ENCODE results near the gene PCYOX1L.

The PCYOX1L gene

GRCh38 chr5:149386166-149386565 is 28.3 kb downstream of the PCYOX1L start:
- H3K27ac ChIP-seq (ENCODE audit: low read depth, low read length, poor library complexity, severe bottlenecking) = no peak overlapping the region
- TF ChIP-seq CTCF (IDR thresholded peaks at IDR 0.05; ENCODE audit: low read length) (no peak), EZH2 (IDR thresholded peaks at IDR 0.05; ENCODE audit: borderline replicate concordance, low read length) (no peak)
- H3K9ac ChIP-seq (ENCODE audit: low read length) = no peak overlapping the region
- peaks cover 6% of the 10 kb centered on the region; the same call in 1 of the 2 replicates for H3K27me3 ChIP-seq (ENCODE audit: insufficient read depth, low read length)
- H3K9me2 ChIP-seq (ENCODE audit: low read depth, low read length) = no peaks in the 10 kb centered on the region
- no peaks in the 10 kb centered on the region for H4K20me1 ChIP-seq (ENCODE audit: insufficient read depth, low read length)
- no peaks in the 10 kb centered on the region for H3K9me3 ChIP-seq (ENCODE audit: low read length)
- H3K79me2 ChIP-seq (ENCODE audit: insufficient read depth, low read length) = no peaks in the 10 kb centered on the region
- no peak overlapping the region for H3K4me3 ChIP-seq (ENCODE audit: low read depth, low read length, poor library complexity, severe bottlenecking)
- H3F3A ChIP-seq (ENCODE audit: insufficient read depth, low read length) = no peaks in the 10 kb centered on the region
- H3K4me2 ChIP-seq (ENCODE audit: low read length) = no peak overlapping the region
- no peak overlapping the region for H2AFZ ChIP-seq (ENCODE audit: low read length)
- peaks cover 3% of the 10 kb centered on the region for H3K4me1 ChIP-seq (ENCODE audit: insufficient read depth, low read length, severe bottlenecking)
- H3K36me3 ChIP-seq (ENCODE audit: insufficient read depth, low read length) = no peaks in the 10 kb centered on the region

- no peak overlapping the region for H3K27ac ChIP-seq (ENCODE audit: low read depth, low read length, poor library complexity, severe bottlenecking)
- H2AFZ ChIP-seq (ENCODE audit: low read length) = no peak overlapping the region
- no peaks in the 10 kb centered on the region for H3K36me3 ChIP-seq (ENCODE audit: insufficient read depth, low read length)
- H4K20me1 ChIP-seq (ENCODE audit: insufficient read depth, low read length) = no peaks in the 10 kb centered on the region
- H3F3A ChIP-seq (ENCODE audit: insufficient read depth, low read length) = no peaks in the 10 kb centered on the region
- TF ChIP-seq CTCF (IDR thresholded peaks at IDR 0.05; ENCODE audit: low read length) (no peak), EZH2 (IDR thresholded peaks at IDR 0.05; ENCODE audit: borderline replicate concordance, low read length) (no peak)
- H3K4me1 ChIP-seq (ENCODE audit: insufficient read depth, low read length, severe bottlenecking) = no peaks in the 10 kb centered on the region
- no peaks in the 10 kb centered on the region for H3K9me2 ChIP-seq (ENCODE audit: low read depth, low read length)
- H3K9ac ChIP-seq (ENCODE audit: low read length) = no peak overlapping the region
- no peak overlapping the region for H3K4me2 ChIP-seq (ENCODE audit: low read length)
- H3K27me3 ChIP-seq (ENCODE audit: insufficient read depth, low read length) = peaks cover 6% of the 10 kb centered on the region; the same call in 1 of the 2 replicates
- no peaks in the 10 kb centered on the region for H3K79me2 ChIP-seq (ENCODE audit: insufficient read depth, low read length)
- H3K4me3 ChIP-seq (ENCODE audit: low read depth, low read length, poor library complexity, severe bottlenecking) = no peak overlapping the region
- H3K9me3 ChIP-seq (ENCODE audit: low read length) = no peaks in the 10 kb centered on the region
Observed at GRCh38 chr5:149387081-149387631, 29.3 kb downstream of the PCYOX1L start.

- H3K4me3 ChIP-seq (ENCODE audit: low read depth, low read length, poor library complexity, severe bottlenecking) = no peak overlapping the region
- H4K20me1 ChIP-seq (ENCODE audit: insufficient read depth, low read length) = no peaks in the 10 kb centered on the region
- H3K9me2 ChIP-seq (ENCODE audit: low read depth, low read length) = no peaks in the 10 kb centered on the region
- H3K27ac ChIP-seq (ENCODE audit: low read depth, low read length, poor library complexity, severe bottlenecking) = no peak overlapping the region
- peaks cover 6% of the 10 kb centered on the region; the same call in 1 of the 2 replicates for H3K27me3 ChIP-seq (ENCODE audit: insufficient read depth, low read length)
- no peak overlapping the region for H3K4me2 ChIP-seq (ENCODE audit: low read length)
- H3K79me2 ChIP-seq (ENCODE audit: insufficient read depth, low read length) = no peaks in the 10 kb centered on the region
- no peaks in the 10 kb centered on the region for H3K9me3 ChIP-seq (ENCODE audit: low read length)
- no peak overlapping the region for H3K9ac ChIP-seq (ENCODE audit: low read length)
- H2AFZ ChIP-seq (ENCODE audit: low read length) = no peak overlapping the region
- H3F3A ChIP-seq (ENCODE audit: insufficient read depth, low read length) = no peaks in the 10 kb centered on the region
- H3K4me1 ChIP-seq (ENCODE audit: insufficient read depth, low read length, severe bottlenecking) = no peaks in the 10 kb centered on the region
- no peaks in the 10 kb centered on the region for H3K36me3 ChIP-seq (ENCODE audit: insufficient read depth, low read length)
- no peak for TF ChIP-seq CTCF (IDR thresholded peaks at IDR 0.05; ENCODE audit: low read length)
- TF ChIP-seq EZH2 (IDR thresholded peaks at IDR 0.05; ENCODE audit: borderline replicate concordance, low read length) = no peak
Observed at GRCh38 chr5:149387982-149388381, 30.1 kb downstream of the PCYOX1L start.

All from OCI-LY1 (cell line).